Cardiac ventricle fibroblast (primary cell): Measurements from ENCODE around the gene TEX29. TPM values are rescaled to one million over a fixed set of nuclear protein-coding genes. Genes with fewer than 3 reads are reported as not detected.

Source experiments
- total RNA-seq: library from RNA; depleted of rRNA; stranded (reverse); fragments of >200 nt; gene quantifications from 2 replicates; pipeline ENCODE4 v1.2.3, GENCODE V29; 2015

Gene TEX29
- not detected in 2 replicates for total RNA-seq

DNA sequence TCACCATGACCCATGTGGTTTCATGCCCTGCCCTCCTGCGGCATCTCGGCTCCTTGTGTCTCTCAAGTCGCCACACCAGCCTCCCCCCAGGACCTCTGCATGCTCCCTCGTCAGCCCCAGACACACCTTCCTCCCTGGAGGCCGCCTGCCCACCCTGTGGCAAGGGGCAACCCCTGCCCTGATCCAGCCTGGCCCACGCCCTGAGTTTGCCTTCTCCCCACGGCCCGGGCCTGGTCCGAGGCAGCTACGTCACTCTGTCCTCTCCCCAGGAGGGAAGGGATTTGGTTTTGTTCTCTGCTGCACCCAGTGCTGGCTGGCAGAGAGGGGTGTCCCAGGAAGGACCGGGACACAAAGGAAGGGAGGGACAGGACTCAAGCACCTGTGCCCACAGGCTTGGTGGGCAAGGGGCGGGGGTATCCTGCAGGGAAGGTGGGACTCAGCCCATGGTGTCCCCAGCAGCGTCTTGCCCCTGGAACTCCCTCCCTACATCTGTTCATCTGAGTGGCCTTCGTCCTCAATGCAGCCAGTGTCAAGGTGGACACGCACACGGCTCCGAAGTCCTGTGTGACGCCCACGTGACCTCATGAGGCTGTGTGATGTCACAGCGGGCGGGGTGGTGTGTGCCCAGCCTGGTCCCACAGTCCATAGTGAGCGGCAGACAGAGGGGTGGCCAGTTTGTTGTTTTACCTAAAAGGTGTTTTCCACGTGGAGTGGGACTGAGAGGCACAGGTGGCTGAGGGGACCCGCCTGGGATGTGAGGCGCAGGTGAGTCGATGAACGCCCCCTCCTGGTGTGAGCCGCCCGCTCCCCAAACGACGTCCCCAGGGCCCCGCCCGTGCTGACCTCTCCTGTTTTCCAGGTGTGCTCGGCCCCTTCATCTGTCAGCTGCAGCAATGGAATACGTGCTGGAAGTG, at the start of gene TEX29:
TSS of gene TEX29 (plus strand) at position 645 of the 914 bp plus-strand sequence. CDS start at position 894, 249 bp downstream.

Other genes starting within 250 kb of the TEX29 start
- gene ARHGEF7, start 205.3 kb upstream of the TEX29 start, total RNA-seq, result 22.8 and 26.9 TPM in 2 replicates